Right kidney (tissue), 1 donor: ENCODE results near the gene MORN1.

ENCODE experiments used
- DNase-seq: peaks from one replicate; pipeline ENCODE4 v3.0.0-alpha.2; 2016

The MORN1 gene

DNA sequence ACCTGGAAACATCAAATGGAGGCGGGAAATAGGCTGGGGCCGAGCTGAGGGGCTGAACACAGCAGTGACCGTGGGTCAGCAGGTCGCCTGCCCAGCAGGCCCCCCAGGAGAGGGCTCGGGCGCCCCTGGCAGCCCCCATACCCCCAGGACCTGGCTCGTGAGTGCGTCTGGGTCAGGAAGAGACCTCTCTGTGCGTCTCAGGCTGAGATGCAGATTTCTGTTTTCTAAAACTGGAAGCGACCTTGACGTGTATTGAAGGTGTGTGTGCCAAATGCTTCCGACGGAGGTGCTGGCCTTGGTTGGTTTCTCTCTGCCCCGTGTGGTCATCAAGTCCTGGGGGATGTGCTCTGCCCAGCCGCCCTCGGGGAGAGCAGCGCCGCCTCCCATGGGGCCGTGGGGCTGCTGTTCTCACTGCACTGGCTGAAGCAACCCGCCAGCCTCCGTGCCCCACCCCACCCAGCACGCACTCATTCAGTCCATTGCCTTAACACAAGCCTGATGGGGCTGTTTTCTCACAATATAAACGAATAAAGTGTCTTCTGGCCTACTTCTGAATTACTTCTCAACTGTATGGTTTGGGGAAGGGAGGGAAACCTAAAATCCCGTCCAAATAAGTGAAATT lies 13.6 kb upstream of the MORN1 start:
- DNase-seq: no peak

DNA sequence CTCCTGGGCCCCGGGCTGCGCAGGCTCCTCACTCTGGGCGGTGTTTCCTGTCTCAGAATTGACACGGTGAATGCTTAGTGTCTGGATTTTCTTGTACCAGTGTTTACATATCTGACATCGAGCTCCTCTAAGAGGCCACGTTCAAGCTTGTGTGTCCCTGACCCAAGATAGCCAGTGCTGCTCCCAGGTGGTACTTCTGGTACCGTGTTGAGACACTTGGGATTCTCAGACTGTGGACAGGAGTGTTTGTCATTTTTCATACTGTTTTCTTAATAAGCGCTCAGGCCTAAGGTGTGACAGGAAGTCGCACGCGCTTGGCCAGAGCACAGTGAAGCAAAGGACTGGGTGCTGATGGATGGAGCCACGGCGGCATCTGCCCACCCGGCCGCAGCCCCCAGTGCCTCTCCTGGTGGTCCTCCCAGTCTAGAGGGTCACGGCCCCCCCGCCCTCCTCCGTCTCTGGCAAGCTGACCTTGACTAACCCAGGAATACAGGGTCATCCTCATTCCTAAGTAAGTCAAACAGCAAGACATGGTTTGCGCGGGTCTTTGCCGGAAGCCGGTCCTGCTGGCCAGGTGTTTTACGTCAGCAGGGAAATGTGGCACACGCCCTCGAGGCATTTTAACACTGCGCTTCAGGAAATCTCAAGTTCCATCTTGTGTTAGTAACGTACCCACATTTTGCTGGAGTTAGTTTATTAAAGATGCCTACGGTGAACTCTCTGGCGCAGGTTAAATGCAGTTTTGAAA lies 13.0 kb upstream of the MORN1 start:
- DNase-seq: no peak

DNA sequence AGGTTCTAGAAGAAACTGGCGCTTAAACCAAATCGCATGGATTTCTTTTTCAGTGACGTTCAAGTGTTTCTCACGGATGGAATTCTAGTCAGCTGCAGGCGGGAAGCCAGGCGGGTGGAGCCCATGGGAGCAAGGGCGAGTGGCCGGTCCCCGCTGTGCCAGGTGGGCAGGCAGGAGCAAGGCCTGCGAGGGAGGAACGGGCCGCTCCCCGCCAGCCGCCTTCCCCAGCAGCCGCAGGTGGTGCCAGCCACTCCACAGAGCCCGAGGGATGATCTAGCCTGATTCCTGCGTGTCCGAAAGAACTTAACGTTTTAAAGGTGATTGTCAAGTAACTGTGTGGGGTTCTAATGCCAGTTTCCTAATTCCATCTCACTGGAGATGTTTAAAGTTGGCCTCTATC lies 11.9 kb upstream of the MORN1 start:
- no peak for DNase-seq

DNA sequence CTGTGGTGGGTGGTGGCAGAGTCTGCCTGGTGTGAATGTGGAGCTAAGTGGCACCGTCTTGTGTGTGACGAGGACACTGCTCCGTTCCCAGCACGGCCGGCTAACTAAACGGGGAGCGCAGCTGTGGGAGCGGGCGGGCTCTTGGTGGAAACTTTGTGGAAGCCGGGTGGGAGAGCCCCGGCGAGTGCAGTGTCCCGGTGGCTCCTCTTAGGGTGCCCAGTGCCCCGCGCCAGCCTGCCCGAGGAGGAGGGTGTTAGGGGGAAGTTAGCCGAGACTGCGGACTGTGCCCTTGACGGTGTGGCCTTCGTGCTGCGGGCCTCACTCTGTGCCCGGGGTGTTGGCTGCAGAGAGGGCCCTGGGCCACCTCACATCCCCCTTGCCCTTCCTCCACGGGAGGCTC lies 11.1 kb upstream of the MORN1 start:
- DNase-seq: no peak

DNA sequence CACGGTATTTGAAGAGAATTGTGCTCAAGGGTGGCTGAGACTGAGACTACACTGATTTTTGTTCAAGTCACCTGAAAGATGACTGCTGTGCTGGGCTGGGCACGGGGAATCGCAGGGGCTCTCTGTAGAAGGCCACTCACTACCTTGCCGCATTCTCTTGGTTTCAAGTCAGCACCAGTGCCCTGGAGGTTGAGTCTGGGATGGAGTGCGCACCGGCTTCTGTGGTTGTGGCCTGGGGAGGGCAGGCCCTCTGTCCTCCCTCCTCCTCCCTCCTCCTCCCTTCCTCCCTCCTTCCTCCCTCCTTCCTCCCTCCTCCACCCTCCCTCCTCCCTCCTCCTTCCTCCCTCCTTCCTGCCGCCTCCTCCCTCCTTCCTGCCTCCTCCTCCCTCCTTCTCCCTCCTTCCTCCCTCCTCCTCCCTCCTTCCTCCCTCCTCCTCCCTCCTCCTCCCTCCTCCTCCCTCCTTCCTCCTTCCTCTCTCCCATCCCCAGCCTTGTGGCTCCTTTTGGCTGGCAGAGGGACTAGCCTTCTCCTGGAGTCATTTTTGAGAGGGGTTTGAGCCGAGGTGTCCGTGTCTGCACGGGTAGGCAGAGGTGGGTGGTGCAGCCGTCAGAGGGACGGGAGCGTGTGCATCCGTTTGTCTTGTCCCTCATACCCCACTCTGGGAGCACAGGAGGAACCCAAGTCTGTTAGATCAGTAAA lies 9.7 kb upstream of the MORN1 start:
- no peak for DNase-seq

DNA sequence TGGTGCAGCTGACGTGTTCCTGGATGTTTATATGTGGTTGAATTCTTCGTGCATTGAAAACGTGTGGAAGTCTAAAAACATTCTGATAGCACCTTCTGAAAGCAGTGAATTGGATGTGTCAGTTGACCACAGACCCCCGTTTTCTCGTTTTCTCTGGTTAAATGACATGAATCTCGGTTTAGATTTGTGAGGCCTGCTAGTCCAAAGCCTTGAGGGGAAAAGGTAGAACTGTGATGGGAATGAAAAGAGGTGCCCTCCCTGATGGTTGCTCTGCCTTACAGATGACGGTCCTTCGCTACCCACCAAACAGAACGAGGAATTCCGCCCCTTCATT lies 9.2 kb upstream of the MORN1 start:
- DNase-seq: no peak

DNA sequence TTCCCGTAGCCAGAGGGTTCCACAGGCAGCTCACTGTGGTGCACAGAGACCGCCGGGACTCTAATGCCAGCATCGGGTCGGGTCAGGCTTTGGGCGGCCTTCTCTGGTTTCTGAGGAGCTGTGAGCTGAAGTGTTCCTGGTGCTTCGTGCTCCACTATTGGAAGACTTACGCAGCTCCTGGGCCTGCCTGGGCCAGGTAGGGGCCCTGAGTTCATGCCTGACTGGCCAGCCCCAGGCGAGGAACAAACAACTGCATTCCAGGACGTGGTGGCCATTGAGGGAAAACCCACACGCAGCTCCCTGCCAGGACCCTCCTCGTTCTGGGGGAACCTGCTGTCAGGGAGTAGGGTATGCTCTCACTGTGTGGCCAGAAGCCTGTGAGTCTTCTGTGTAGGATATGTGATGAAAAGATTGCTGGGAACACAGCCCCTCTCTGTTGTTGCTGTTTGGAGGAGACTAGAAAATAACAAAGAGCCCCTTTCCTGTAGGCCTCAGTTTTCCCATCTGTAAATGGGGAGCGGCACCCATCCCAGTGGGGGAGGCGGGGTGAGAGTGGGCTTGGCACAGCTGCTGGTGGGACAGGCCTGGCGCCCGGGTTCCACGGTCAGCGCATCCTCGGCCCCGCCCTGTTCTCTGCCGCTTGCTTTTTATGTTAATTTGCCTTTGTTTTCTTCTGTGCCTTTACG lies 8.7 kb upstream of the MORN1 start:
- no peak for DNase-seq

DNA sequence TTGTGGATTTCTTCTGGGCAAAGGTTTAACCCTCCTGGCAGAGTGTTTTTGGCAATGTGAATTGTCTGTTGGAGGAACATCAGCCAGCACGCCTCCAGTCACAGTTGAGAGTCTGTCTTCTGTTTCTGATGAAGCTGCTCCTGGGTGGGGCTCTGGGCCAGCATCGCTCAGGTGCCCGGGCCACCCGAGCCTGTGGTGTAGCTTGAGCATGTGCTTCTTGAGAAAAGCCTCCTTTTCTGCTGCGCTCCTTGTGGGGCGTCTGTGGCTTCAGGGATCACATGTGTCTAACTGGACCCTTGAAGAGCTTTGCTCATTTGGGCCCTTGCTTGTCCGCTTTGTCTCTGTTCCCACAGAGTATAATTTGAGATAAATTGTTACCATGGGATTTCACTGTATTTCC lies 7.5 kb upstream of the MORN1 start:
- DNase-seq: no peak

DNA sequence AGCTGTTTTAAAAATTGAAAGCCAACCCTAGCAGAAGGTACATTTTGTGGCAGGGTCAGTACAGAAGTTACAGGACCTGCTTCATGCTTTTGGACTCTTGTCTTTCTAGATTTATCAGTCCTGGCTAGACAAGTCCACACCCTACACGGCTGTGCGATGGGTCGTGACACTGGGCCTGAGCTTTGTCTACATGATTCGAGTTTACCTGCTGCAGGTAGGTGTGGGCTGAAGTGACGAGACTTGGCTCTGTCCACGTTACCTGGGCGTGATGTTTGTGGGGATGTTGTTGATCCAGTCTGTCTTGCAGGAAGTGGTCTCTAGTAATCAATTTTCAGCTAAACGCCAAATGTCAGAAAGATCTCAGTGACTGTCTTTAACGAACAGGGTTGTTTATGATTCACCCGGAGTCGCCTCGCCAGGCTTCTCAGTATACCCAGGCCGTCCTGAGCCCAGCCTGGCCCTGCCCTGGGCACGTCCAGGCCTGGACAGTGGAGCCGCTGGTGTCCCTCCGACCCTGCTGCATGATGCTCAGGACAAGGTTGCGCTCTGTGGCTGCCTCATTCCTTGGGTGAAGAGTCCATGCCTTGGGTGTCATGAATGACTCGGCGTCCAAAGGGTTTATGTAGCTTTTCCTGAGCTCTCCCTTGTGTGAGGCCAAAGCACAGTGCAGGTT lies 5.8 kb upstream of the MORN1 start:
- DNase-seq: no peak

DNA sequence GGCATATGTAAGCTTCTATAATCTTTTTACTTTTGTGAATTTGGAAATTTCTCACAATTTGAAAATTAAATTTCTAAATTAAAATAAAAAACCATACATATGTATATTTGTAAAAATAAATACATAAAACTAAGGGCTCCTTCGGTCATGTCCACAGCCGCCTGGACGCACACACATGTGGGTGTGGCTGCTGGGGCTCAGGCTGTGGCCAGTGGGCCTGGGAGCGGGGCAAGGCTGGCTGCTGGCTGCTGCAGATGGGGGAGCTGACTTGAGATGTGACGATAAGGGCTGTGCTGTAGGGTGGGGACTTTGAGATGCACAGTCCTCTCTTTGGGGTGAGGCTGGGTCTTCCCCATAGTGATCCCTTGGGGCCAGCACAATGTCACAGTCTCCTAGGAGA lies 5.1 kb upstream of the MORN1 start:
- no peak for DNase-seq

DNA sequence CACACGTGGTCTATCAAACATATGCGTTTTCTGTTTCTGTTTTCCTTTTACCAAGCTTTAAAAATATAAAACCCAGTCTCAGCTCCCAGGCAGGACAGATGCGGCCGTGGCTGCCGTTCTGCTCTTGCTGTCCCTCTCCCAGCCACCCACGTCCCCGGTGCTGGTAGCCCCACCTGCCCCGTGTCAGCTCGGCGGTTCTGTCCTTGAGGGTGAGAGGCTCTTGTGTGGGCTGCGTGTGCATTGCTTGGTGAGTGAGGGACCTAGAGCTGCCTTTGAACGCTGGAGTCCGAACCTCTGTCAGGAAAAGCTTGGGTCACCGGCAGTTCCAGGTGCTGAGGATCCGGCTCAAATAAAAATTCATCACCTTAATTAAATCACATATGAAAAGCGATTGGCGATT lies 4.7 kb upstream of the MORN1 start:
- no peak for DNase-seq

DNA sequence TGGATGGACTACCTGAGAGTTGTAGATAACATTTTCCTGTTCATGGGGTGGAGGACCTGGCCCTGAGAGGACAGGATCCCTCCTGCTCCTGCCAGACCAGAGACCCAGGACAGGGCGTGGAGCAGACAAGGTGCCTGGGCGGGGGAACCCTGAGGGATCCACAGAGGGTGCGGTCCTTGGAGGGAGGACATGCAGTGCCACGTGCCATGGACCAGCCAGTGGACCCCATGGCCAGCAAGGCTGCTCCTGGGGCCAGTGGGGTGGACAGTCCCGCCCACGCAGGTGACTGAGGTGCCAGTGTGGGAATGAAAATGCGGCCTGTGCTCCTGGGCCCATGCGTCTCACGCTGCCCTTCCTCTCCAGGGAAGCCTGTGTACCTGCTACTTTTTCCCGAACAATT lies 3.9 kb upstream of the MORN1 start:
- DNase-seq: no peak

DNA sequence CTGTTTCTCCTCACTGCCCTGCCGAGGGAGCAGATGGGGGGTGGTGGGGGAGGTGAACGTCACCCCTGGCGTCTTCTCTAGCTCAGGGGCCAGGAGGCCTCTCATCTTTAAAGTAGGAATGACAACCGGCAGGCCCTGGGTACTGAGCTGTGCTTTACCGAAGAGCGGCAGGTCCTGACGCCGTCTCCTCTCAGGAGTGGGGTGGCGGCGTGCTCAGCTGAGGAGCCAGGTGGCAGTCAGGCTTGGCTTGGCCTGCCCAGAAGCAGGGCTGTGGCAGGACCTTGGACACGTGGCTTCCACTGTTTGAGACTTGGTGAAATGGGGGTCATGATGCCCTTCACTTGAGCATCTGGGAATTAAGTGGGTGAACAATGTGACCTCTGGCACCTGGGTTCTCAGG lies 3.4 kb upstream of the MORN1 start:
- no peak for DNase-seq

DNA sequence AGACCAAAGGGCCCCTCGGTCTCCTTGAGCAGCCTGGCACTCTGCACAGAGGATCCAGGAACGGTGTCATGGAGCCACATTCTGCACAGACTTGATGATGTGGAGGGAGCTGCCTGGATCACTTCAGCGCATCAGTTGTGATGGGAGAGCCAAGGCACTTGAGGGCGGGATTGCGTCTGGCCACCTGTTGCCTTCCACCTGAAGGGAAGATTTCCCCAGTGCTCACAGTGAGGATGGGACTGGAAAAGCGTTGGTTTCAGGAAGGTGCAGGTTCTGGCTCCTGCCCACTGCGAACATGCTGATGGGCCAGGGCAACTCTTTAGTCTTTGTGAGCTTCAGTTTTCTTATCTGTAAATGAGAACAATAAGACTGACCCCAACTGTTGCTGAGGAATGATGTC lies 2.9 kb upstream of the MORN1 start:
- no peak for DNase-seq

DNA sequence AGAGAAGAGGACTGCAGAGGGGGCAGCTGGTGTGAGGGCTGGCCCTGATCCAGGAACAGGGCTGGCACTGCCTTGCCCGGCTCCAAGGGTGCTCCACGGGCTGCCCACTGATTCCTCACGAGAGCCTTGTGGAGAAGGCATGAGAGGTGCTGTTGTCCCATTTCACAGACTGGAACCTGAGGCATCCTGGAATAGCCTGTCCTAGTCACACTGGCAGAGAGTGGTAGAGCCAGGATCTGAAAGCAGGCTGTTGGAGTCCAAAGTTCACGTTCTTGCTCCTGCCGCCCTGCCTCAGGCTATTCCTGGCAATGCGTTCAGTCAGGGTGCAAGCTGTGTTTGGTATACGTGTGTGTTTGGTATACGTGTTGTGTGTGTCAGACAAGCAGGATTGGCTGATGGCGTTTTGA lies 2.1 kb upstream of the MORN1 start:
- no peak for DNase-seq

DNA sequence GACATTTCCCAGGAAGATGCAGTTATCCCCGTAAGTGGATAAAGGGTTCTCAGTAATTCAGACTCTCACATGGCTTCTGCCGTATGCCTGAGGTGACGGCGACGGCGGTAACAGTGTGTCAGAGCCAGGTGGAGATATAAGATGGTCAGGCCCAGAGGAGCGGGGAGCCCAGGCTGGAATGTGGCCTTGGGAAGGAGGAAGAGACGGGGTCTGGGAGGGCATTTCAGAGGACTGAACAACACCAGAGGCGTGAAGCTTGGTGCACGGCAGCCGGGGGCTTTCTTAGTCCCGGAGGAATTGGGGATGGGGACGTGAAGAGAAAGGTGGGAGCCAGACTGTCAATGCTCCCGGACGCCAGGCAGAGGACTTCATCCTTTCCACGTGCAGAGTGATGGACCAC lies 1.3 kb upstream of the MORN1 start:
- DNase-seq: no peak

DNA sequence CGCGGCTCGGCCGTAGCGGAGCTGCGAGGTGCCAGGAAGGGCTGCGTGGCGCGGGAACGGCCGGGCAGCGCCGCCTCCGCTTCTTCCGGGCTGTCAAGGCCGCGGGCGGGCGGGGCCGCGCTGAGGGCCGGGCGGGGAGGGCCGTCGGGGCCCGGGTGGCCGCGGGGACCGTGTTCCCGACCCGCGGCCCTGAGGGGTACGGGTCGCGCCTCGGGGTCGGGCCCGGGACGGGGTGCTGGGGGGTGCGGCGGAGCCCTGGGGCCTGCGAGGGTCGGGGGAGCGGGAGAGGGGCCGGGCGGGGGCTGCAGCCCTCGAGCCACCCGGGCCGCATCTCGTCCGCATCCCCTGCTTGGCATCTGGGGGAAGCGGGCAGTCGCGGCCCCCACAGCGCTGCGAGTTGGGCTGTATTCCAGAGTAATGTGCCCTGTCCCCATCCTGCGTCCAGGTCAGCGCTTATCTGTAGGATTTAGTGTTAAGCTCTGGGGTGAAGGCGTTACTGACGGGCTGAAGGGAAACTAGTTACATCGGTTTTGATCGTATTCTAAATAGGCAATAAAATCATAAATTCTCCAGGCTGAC lies 666 bp upstream of the MORN1 start:
- no peak for DNase-seq

DNA sequence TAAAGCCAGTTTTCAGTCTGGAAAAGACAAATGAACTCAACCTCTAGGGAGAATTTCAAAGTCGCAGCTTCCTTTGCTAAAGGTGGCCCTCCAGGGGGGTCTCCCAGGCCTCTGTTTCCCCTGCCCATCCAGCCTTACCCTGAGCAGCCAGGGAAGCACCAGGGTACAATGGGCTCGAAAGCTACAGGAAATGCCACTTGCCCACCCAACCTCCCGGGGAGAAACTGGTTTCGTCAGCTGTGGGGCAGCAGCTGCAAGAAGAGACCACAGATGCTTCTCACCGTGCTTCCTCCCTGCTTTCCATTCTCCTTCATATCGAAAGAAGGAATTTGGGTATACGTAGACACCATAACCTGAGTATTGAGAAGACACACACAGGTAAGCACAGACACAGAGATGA lies 1.7 kb downstream of the MORN1 start:
- DNase-seq: no peak

DNA sequence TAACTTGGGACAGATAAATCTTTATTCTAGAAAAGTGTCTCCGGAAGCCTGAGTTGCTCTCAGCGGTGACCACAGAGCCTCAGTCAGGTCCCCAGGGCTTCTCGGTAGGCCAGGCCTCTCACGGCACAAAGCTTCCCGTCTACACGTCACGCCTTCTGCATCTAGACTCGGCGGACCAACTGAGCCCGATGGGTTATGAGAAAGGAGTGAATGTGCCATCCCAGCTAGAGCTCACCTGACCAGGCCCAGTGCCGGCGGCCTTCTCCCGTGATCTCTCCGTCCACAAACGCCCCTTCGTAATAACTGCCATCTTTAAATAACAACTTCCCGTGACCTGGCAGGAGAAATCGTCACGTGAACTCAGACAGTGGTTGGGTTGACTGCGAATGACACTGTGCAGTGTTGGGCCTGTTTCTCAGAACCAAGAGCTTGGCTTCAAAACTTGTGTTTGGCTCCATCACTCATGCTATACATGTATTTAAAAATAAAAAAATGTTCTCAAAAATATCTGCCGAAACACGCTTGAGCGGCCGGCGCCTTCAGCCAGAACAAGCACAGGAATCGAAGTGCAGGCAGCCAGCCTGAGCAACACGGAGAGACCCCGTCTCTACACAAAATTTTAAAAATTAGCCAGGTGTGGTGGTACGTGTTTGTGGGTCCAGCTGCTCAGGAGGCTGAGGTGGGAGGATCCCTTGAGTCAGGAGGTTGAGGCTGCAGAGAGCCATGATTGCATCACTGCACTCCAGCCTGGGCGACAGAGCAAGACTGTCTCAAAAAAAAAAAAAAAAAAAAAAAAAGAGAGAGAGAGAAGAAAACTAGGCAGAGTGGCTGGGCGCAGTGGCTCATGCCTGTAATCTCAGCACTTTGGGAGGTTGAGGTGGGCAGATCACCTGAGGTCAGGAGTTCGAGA lies 3.1 kb downstream of the MORN1 start:
- DNase-seq: no peak

DNA sequence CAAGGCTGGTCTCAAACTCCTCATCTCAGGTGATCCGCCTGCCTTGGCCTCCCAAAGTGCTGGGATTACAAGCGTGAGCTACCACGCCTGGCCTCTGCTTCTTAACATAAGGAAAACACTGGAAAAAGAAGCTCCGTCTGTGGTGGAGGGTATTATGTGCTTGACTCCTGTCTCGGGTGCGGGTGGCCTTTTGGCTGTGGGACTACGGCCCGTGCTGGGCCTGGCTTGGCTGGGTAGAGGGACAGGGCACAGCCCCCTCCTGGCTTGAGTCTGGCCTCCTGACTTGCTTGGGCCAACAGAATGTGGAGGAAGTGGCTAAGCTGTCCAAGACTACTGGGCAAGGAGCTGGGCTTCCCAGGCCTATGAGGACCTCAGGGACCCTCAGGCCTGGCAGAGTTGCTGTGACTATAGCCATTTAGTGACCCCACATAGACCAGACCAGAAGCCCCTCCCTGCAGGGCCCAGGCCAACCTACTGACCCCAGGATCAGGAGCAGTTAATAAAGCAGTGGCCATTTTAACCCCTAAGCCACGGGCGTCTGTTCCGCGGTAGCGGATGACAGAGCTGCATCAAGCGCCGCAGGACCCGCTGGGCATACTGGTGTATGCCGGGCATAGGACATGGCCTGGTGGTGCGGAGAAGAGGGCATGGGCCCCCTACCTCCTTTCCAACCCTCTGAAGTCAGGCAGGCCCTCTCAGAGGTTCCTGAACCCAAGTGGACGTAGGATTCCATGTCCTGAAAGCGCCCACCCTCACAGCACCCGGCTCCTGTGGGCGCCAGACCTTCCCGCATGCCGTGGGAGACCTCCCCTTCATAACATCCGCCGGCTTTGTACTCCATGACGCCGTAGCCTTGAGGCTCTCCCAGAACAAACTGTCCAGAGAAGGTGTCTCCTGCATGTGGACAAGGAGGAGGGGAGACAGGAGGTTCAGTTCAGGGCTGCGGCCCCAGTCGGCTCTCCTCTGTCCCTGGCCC lies 4.4 kb downstream of the MORN1 start:
- DNase-seq: no peak
